ENCODE results near the gene ENO2.
"Not testable (repeated sequence)": the region's sequence is repeated elsewhere in the genome, so short reads cannot be mapped to it uniquely, and the experiment has no call there.

ENO2 gene

DNA sequence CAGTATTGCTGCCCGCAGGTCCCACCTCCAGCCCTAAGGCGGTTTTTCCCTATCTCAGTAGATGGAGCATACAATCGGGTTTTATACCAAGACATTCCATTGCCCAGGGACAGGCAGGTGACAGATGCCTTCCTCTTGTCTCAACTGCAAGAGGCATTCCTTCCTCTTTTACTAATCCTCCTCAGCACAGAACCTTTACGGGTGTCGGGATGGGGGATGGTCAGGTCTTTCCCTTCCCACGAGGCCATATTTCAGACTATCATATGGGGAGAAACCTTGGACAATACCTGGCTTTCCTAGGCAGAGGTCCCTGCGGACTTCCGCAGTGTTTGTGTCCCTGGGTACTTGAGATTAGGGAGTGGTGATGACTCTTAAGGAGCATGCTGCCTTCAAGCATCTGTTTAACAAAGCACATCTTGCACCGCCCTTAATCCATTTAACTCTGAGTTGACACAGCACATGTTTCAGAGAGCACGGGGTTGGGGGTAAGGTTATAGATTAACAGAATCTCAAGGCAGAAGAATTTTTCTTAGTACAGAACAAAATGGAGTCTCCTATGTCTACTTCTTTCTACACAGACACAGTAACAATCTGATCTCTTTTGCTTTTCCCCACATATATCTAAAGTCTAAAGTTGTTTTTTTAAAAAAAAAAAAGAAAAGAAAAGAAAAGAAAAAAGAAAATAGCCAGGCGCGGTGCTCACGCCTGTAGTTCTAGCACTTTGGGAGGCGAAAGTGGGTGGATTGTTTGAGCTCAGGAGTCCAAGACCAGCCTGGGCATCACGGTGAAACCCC is 28.0 kb upstream of the ENO2 start:
- not testable (repeated sequence) for DNase-seq (ENCODE audit: low read depth)

GRCh38 chr12:6887460-6887859 is 26.9 kb upstream of the ENO2 start:
- DNase-seq (ENCODE audit: low read depth), result no peak

DNA sequence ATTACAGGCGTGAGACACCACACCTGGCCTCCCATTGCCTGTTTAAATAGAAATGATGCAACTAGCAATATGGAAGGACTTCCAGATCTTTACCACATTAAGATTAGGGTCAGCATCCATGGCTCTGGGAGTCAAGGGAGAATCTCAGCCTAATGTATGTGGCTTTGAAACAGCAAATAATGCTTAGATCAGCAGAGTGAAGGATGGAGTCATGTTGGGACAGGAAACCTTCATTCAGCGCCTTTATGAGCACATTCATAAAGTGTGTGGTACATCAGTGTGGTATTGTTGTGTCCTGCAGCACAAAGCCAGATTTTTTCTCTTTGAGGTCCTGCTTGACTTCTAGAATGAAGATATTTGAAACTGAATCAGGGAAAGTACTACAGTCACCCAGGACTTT is 26.0 kb upstream of the ENO2 start:
- no peak for DNase-seq (ENCODE audit: low read depth)

DNA sequence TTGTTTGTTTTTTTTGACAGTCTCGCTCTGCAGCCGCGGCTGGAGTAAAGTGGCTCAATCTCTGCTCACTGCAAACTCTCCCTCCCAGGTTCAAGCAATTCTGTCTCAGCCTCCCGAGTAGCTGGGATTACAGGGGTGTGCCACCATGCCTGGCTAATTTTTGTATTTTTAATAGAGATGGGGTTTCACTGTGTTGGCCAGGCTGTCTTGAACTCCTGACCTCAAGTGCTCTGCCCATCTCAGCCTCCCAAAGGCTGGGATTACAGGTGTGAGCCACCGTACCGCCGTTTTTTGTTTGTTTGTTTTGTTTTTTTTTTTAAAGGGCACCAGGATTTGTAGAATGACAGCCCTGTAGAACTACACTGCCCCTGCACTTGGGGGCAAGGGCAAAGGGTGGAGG is 25.6 kb upstream of the ENO2 start:
- not testable (repeated sequence) for DNase-seq (ENCODE audit: low read depth)

GRCh38 chr12:6889775-6890573 is 24.4 kb upstream of the ENO2 start:
- not testable (repeated sequence) for DNase-seq (ENCODE audit: low read depth)

DNA sequence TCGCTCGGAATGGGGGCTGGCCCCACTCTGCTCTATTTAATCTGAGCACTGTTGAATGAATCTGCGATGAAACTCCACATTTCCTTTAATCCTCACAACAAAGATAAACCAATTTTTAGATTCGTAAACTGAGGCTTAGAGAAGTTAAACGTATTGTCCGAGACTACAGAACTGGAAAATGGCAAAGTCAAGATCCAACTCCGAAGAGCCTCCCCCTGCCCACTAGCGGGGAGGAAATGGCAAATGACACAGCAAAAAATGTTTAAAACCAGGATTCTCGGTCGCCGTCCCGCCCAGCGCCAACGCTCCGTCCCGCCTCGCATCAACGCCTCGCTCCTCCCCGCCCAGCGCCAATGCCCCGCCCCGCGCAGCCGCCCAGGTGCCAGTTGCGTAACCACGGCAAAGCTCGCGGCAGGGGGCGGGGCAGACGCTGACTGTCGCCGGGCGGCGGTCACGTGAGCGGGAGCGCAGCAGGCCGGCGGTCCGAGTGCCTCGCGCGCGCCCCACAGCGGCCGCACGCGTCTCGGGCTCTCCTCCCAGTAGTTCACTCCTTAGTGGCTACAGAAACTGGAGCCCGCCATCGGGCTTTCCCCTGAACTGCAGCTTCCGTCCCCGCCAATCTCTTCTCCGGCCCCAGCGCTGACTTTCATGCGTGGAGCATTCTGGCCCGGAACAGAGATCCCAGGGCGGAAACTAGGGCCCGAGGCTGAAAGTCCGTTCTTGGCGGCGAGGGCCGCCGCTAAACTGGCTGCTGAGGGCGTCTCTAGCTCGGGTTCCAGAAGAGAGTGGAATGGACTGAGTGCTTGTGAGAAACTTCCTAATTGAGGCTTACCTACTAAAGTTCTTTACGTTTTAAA is 23.4 kb upstream of the ENO2 start:
- peak; percentile 99 for DNase-seq (ENCODE audit: low read depth)

GRCh38 chr12:6891646-6892001 is 22.8 kb upstream of the ENO2 start:
- DNase-seq (ENCODE audit: low read depth), result no peak

- not testable (repeated sequence) for DNase-seq (ENCODE audit: low read depth)
These were observed 21.7 kb upstream of the ENO2 start for GRCh38 chr12:6892683-6893082.

DNA sequence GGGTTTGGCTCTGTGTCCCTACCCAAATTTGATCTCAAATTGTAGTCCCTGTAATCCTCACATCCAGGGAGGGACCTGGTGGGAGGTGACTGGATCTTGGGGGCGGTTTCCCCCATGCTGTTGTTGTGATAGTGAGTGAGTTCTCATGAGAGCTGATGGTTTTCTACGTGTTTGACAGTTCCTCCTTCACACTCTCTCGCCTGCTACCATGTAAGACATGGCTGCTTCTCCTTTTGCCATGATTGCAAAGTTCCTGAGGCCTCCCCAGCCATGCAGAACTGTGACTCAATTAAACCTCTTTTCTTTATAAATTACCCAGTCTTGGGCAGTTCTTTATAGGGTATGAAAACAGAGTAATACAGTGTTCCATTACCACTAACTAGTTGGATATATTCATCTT is 20.1 kb upstream of the ENO2 start:
- no peak for DNase-seq (ENCODE audit: low read depth)

DNA sequence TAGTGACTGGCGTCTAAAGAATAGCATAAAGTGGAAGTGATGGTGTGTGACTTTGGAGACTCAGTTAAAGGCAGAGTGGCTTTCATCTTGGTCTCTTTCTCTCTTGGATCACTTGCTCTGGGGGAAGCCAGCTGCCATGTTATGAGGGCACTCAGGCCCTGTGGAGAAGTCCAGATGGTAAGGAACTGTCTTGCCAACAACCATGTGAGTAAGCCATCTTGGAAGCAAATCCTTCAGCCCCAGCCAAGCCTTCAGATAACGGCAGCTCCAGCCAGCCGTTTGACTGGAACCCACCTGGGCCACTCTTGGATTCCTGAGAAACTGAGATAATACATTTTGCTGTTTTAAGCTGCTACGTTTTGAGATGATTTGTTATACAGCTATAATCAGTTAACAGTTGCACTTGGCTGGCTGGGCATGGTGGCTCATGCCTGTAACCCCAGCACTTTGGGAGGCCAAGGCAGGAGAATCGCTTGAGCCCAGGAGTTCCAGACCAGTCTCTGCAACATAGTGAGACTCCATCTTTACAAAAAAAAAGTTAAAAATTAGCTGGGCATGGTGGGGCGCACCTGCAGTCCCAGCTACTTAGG is 17.4 kb upstream of the ENO2 start:
- no peak for DNase-seq (ENCODE audit: low read depth)

DNA sequence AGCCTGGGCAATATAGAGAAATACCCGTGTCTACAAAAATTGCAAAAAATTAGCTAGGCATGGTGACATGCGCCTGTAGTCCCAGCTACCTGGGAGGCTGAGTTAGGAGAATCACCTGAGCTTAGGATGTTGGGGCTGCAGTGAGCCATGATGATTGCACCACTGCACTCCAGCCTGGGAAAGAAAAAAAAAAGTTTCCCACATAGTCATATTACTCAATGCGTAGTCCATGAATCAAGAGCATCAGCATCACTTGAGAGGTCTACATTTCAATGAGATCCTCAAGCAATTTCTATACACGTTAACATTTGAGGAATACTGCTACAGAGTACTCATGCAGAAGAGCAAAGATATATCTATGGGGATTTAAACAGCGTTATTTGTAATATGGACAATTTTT is 15.0 kb upstream of the ENO2 start:
- no peak for DNase-seq (ENCODE audit: low read depth)

DNA sequence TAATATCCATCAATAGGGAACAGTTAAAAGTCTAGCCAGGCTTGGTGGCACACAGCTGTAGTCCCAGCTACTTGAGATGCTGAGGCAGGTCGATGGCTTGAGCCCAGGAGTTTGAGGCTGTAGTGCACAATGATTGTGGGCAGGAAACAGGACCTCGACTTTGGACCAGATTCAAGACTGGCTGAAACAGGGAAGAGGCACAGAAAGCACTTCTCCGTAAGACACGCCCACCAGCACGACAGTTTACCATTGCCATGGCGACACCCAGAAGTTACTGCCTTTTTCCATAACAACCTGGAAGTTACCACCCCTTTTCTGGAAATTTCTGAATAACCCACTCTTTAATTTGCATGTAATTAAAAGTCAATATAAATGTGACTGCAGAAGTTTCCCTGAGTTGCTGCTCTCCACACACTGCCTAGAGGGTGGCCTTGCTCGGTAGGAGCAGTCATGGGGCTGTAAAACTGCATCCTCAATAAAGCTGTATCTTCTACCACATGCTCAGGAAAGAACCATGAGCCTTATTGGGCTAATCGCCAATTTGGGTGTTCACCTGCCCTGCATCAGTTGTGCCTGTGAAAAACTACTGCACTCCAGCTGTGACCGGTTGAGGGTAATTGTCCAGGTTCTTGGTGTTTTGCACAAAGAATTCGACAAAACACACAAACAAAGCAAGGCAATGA is 14.4 kb upstream of the ENO2 start:
- DNase-seq (ENCODE audit: low read depth), result no peak

- no peak for DNase-seq (ENCODE audit: low read depth)
These were observed 11.9 kb upstream of the ENO2 start for GRCh38 chr12:6902448-6902847.

DNA sequence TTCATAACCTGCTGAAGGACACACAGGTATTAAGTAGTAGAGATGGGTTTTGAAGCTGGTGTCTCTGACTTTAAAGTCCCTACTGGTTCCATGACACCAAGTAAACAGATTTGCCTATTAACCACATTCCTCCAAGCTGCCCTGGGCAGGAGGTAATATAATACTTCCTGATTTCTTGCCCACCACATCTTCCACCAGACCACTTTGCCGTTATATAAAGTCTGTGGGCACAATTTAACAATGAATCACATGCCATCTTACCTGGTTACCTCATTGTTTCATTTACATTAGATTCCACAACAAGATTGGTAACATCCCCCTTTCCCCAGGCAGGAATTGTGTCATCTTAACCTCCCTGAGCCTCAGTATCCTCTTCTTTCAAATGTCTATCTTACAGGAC is 10.7 kb upstream of the ENO2 start:
- no peak for DNase-seq (ENCODE audit: low read depth)

DNA sequence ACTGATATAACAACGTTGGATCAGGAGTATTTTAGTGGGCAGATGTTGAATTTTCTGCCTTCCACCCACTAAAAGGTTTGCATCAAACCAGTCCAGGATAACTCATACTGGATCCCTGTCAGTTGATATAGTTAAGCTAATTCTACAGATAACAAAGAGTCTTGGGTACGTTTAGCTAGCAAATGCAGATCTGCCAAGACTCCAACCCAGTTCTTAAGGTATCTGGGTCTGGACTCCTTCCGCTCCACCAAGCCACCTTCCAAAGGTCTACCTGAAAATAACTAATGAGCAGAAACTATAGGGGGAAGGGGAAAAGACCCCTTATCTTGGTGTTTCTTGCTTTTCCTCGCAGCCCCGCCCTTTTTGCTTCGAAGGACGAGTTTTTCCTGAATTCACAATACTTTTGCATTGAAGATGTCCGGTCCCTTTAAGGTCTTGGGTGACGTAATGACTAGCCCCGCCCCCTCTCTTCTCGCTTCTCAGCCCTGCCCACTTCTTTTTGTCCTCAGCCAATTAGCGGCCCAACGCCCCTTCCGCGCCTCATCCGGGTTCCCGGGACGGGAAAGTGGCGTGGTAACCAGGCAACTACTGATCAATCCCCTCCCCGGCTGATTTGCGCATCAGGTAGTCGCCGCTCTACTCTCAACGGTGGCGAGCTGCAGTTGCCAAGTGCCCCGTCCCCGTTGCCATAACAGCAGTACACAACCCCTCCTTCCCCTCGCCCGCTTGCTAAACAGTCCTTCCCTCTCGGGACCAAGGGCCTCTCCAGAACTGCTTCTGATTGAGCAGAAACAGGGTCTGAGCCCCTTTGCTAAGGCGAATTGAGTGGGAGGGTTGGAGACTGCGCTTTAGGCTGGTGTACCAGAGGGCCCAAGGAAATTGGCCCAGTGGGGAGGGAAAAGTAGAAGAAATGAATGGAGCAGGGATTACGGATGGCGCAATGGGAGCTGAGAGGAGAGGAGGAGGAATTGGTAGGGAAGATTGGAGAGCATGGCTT is 9.8 kb upstream of the ENO2 start, which contains the start of gene LRRC23:
TSS of gene LRRC23 (plus strand) at position 543 of the 997 bp plus-strand sequence. CDS start 812 bp downstream, outside the sequence.
- peak; percentile 92 for DNase-seq (ENCODE audit: low read depth)

GRCh38 chr12:6905414-6906040 is 8.9 kb upstream of the ENO2 start:
- no peak for DNase-seq (ENCODE audit: low read depth)

DNA sequence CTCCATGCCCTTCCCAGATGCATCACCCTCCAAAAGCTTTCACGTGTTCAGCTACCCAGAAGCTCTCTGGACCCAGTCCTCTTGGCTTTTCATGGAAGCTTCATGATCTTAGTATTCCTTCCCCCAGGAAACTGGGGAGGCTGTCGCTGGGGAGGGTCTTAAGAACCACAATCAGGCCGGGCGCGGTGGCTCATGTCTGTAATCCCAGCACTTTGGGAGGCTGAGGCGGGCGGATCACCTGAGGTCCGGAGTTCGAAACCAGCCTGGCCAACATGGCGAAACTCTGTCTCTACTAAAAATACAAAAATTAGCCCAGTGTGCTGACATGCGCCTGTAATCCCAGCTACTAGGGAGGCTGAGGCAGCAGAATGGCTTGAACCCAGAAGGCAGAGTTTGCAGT is 6.2 kb upstream of the ENO2 start:
- not testable (repeated sequence) for DNase-seq (ENCODE audit: low read depth)

GRCh38 chr12:6909421-6910145 is 4.8 kb upstream of the ENO2 start:
- DNase-seq (ENCODE audit: low read depth), result no peak
